Naive thymus-derived CD4-positive, alpha-beta T cell (primary cell): ENCODE results near the gene ANKRD26. TPM values are rescaled to one million over a fixed set of nuclear protein-coding genes. Genes with fewer than 3 reads are reported as not detected.

Experiments
- polyA plus RNA-seq, 2 donors: library from polyadenylated mRNA; unstranded; fragments of 300-500 nt; fragmentation: Illumina TruSeq; gene quantifications; one replicate each; pipeline ENCODE4 v1.2.3, GENCODE V29; 2021
- total RNA-seq, 6 experiments: library from RNA in 5 of 6; stranded (reverse) in 5 of 6; gene quantifications; 1 replicate in 5 of 6; 2 replicates in 1 of 6; pipeline ENCODE4 v1.2.3 and lab custom pipeline; 2021 to 2026

ANKRD26 gene
- total and polyA plus RNA-seq, 7 experiments from 2014 or later: 2.9 to 14.2 (median 7.3) TPM

Other genes starting within 250 kb of the ANKRD26 start
- 10 to 100 TPM; 61.9 to 73.7 (median 65.4) TPM for gene ABI1, start 239.5 kb downstream of the ANKRD26 start, total RNA-seq
- 10 to 100 TPM; 66.0 to 71.0 TPM for gene ABI1, start 239.5 kb downstream of the ANKRD26 start, polyA plus RNA-seq
- 100 to 1,000 TPM in 3 of 5 experiments, 10 to 100 TPM in 2; 87.7 to 130 (median 113) TPM for gene YME1L1, start 53.9 kb upstream of the ANKRD26 start, total RNA-seq
- gene YME1L1, start 53.9 kb upstream of the ANKRD26 start, polyA plus RNA-seq: 100 to 1,000 TPM; 111 to 112 TPM
- 10 to 100 TPM in 3 of 5 experiments, 1 to 10 TPM in 2; 8.4 to 29.0 (median 20.2) TPM for gene MASTL, start 54.9 kb upstream of the ANKRD26 start, total RNA-seq
- 1 to 10 TPM; 2.6 to 3.4 TPM for gene MASTL, start 54.9 kb upstream of the ANKRD26 start, polyA plus RNA-seq
- gene ACBD5, start 140.3 kb upstream of the ANKRD26 start, total RNA-seq: 10 to 100 TPM; 15.0 to 22.2 (median 20.1) TPM
- gene ACBD5, start 140.3 kb upstream of the ANKRD26 start, polyA plus RNA-seq: 1 to 10 TPM; 6.9 to 7.5 TPM